Caco-2 (cell line): Measurements from ENCODE around the gene SCAMP3. TPM values are rescaled to one million over a fixed set of nuclear protein-coding genes. Genes with fewer than 3 reads are reported as not detected.
"Not testable (repeated sequence)": the region's sequence is repeated elsewhere in the genome, so short reads cannot be mapped to it uniquely, and the experiment has no call there.

Experiments
- BruUV-seq: library from RNA; stranded (reverse); fragments of 400-500 nt; replicated peaks from 2 replicates; lab custom pipeline; 2021; lab: Mats Ljungman, UMichigan
- CTCF ChIA-PET: fragments of 300-600 bp; sonication (Branson Sonifier 250); formaldehyde crosslinking; loops from one replicate; lab custom pipeline; 2022; ENCODE audit warnings: antibody characterized with exemption; lab: Charles Lee
- POLR2A ChIA-PET: fragments of 300-600 bp; sonication (Branson Sonifier 250); formaldehyde crosslinking; loops from one replicate; lab custom pipeline; 2022; ENCODE audit warnings: antibody characterized with exemption; lab: Charles Lee
- DNase-seq, 2 experiments: peaks; one replicate each; pipeline versions ENCODE4 v3.0.0 to v3.0.0-alpha.2; 2020 to 2022
- H3K27me3 ChIP-seq: replicated peaks from 2 replicates; pipeline ENCODE4 v1.6.0; 2011; ENCODE audit warnings: low read length; ENCODE audit not compliant: control insufficient read depth, insufficient read depth
- H3K36me3 ChIP-seq: 2 replicates; pipeline ENCODE4 v1.5.1; 2011; ENCODE audit warnings: low read length; ENCODE audit not compliant: control insufficient read depth, insufficient read depth
- H3K4me1 ChIP-seq: fragments of 250-450 bp; sonication (Bioruptor Pico); 2 replicates; pipeline ENCODE4 v1.5.1; 2020; ENCODE audit warnings: mild to moderate bottlenecking
- H3K4me3 ChIP-seq: 2 replicates; pipeline ENCODE4 v1.5.1; 2011; ENCODE audit warnings: low read depth, mild to moderate bottlenecking, control low read depth, low read length
- H3K9me3 ChIP-seq: fragments of 250-450 bp; sonication (Bioruptor Pico); 2 replicates; pipeline ENCODE4 v1.5.1; 2020; ENCODE audit warnings: mild to moderate bottlenecking, moderate library complexity
- H3K27ac Mint-ChIP-seq: one replicate; pipeline ENCODE4 v1.8.0; 2022; ENCODE audit warnings: mixed read lengths; ENCODE audit not compliant: unreplicated experiment
- H3K27me3 Mint-ChIP-seq: one replicate; pipeline ENCODE4 v1.8.0; 2022; ENCODE audit warnings: mixed read lengths; ENCODE audit not compliant: insufficient read depth, unreplicated experiment
- H3K36me3 Mint-ChIP-seq: one replicate; pipeline ENCODE4 v1.8.0; 2022; ENCODE audit warnings: mild to moderate bottlenecking, mixed read lengths; ENCODE audit not compliant: insufficient read depth, unreplicated experiment
- H3K4me1 Mint-ChIP-seq: one replicate; pipeline ENCODE4 v1.8.0; 2022; ENCODE audit warnings: low read depth, mixed read lengths; ENCODE audit not compliant: unreplicated experiment
- H3K4me3 Mint-ChIP-seq: one replicate; pipeline ENCODE4 v1.8.0; 2022; ENCODE audit warnings: mild to moderate bottlenecking, moderate library complexity, mixed read lengths; ENCODE audit not compliant: unreplicated experiment
- H3K9me3 Mint-ChIP-seq: one replicate; pipeline ENCODE4 v1.8.0; 2022; ENCODE audit warnings: mixed read lengths; ENCODE audit not compliant: unreplicated experiment
- CTCF ChIP-seq, 2 experiments: fragments of 200-600 bp in 1 of 2; IDR thresholded peaks; 1 replicate in 1 of 2; 2 replicates in 1 of 2; pipeline versions ENCODE4 v1.5.1 to v1.8.0; 2011 to 2022; ENCODE audit warnings: antibody characterized with exemption in 1 of 2, control low read depth in 1 of 2, inconsistent platforms in 1 of 2, low read depth in 1 of 2, low read length in 1 of 2, mild to moderate bottlenecking in 1 of 2, moderate library complexity in 1 of 2; ENCODE audit not compliant: insufficient read depth in 1 of 2, severe bottlenecking in 1 of 2, unreplicated experiment in 1 of 2
- intact Hi-C: fragments of 100-400 bp; cut with micrococcal nuclease; formaldehyde crosslinking; loops from one replicate; pipeline ENCODE4 v1.10.0; 2022; ENCODE audit not compliant: unreplicated experiment
- total RNA-seq: library from RNA; stranded (reverse); gene quantifications from 2 replicates; pipeline ENCODE4 v1.2.3, GENCODE V29; 2022

Gene SCAMP3
- total RNA-seq, 1 experiment from 2014 or later = 55.9 TPM

GRCh38 chr1:155293086-155293749 lies 31.1 kb upstream of the SCAMP3 start:
- no peaks in the 10 kb centered on the region for H3K27me3 ChIP-seq
- H3K9me3 ChIP-seq = no peaks in the 10 kb centered on the region
- BruUV-seq = no TSS peak
- ChIA-PET CTCF (interaction anchor here (0.6 to 1.4 kb wide), 2 partner anchors 86 to 1826 kb away, joined by 3 read pairs; no protein-coding TSS in a partner anchor), POLR2A (no interaction called here)
- no peaks in the 10 kb centered on the region for H3K4me1 ChIP-seq
- DNase-seq = no peak
- no peaks in the 10 kb centered on the region for H3K27me3 Mint-ChIP-seq
- H3K4me1 Mint-ChIP-seq = no peaks in the 10 kb centered on the region
- intact Hi-C loops = no loop called here
- TF ChIP-seq CTCF (IDR thresholded peaks at IDR 0.05; ENCODE audit: insufficient read depth in 1 of 2, low read depth in 1 of 2, low read length in 1 of 2, severe bottlenecking in 1 of 2, unreplicated experiment in 1 of 2) = no peak
- peaks cover 4% of the 10 kb centered on the region for H3K36me3 Mint-ChIP-seq
- no peaks in the 10 kb centered on the region for H3K36me3 ChIP-seq
- H3K4me3 ChIP-seq = no peak overlapping the region
- H3K4me3 Mint-ChIP-seq = no peak overlapping the region
- no peak overlapping the region for H3K27ac Mint-ChIP-seq
- no peaks in the 10 kb centered on the region for H3K9me3 Mint-ChIP-seq

- BruUV-seq, DNase-seq, H3K27me3 ChIP-seq, H3K36me3 ChIP-seq, H3K27ac Mint-ChIP-seq, H3K27me3 Mint-ChIP-seq, H3K9me3 Mint-ChIP-seq, H3K4me3 ChIP-seq, H3K4me1 ChIP-seq, H3K4me3 Mint-ChIP-seq, intact Hi-C loops, H3K9me3 ChIP-seq, H3K4me1 Mint-ChIP-seq, CTCF ChIA-PET, POLR2A ChIA-PET, H3K36me3 Mint-ChIP-seq: not testable (repeated sequence)
Measured at GRCh38 chr1:155291006-155291405, 28.8 kb upstream of the SCAMP3 start.

- H3K36me3 ChIP-seq = no peaks in the 10 kb centered on the region
- ChIA-PET POLR2A (interaction anchor here (0.7 kb wide), 1 partner anchor 579 kb away, joined by 6 read pairs; no protein-coding TSS in a partner anchor), CTCF (interaction anchor here (0.7 kb wide), 1 partner anchor 272 kb away, joined by 3 read pairs; no protein-coding TSS in a partner anchor)
- no peak for DNase-seq
- no peak overlapping the region for H3K4me3 Mint-ChIP-seq
- intact Hi-C loops = no loop called here
- no peaks in the 10 kb centered on the region for H3K27me3 ChIP-seq
- no peak for TF ChIP-seq CTCF (IDR thresholded peaks at IDR 0.05; ENCODE audit: insufficient read depth in 1 of 2, low read depth in 1 of 2, low read length in 1 of 2, severe bottlenecking in 1 of 2, unreplicated experiment in 1 of 2)
- H3K4me1 ChIP-seq = peaks cover 4% of the 10 kb centered on the region; the same call in 1 of the 2 replicates
- H3K4me1 Mint-ChIP-seq = no peaks in the 10 kb centered on the region
- H3K27ac Mint-ChIP-seq = no peak overlapping the region
- peaks cover 4% of the 10 kb centered on the region for H3K36me3 Mint-ChIP-seq
- no peaks in the 10 kb centered on the region for H3K9me3 Mint-ChIP-seq
- no TSS peak for BruUV-seq
- H3K27me3 Mint-ChIP-seq = no peaks in the 10 kb centered on the region
- no peak overlapping the region for H3K4me3 ChIP-seq
- no peaks in the 10 kb centered on the region for H3K9me3 ChIP-seq
Measured at GRCh38 chr1:155287987-155288543, 25.9 kb upstream of the SCAMP3 start.
